DOHH2 (cell line): Measurements from ENCODE around the gene BBX.

Source experiments
- EZH2phosphoT487 ChIP-seq: fragments of 200-600 bp; sonication (generic); IDR thresholded peaks from 2 replicates; pipeline ENCODE4 v1.6.1; 2017; ENCODE audit warnings: borderline replicate concordance, mild to moderate bottlenecking, antibody characterized with exemption, low read length, moderate library complexity, mixed read lengths
- TF ChIP-seq, protein P1 (sequence below): fragments of 200-600 bp; sonication (generic); IDR thresholded peaks from one replicate; pipeline ENCODE4 v1.5.1; 2014; ENCODE audit warnings: antibody characterized with exemption, mild to moderate bottlenecking, low read depth, low read length; ENCODE audit not compliant: poor library complexity, severe bottlenecking

DNA sequence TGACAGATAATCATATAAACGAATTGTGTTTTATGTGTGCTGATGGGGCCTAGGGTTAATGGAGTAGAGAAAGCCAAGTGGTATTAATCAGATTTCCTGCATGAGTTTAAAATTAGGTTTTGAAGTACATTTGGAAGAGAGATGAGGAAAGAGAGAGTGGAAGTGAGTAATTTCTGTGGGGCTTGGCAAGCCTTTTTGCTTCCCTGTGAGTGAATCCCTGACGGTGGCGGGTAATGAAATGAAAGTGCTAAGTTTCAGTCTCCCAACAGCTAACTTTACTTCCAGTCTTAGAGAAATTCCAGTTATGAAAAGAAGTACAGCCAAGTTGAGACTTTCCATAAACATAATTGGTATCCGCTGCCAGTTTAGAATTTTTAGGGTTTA lies 139.4 kb downstream of the BBX start:
- TF ChIP-seq, protein P1, sequence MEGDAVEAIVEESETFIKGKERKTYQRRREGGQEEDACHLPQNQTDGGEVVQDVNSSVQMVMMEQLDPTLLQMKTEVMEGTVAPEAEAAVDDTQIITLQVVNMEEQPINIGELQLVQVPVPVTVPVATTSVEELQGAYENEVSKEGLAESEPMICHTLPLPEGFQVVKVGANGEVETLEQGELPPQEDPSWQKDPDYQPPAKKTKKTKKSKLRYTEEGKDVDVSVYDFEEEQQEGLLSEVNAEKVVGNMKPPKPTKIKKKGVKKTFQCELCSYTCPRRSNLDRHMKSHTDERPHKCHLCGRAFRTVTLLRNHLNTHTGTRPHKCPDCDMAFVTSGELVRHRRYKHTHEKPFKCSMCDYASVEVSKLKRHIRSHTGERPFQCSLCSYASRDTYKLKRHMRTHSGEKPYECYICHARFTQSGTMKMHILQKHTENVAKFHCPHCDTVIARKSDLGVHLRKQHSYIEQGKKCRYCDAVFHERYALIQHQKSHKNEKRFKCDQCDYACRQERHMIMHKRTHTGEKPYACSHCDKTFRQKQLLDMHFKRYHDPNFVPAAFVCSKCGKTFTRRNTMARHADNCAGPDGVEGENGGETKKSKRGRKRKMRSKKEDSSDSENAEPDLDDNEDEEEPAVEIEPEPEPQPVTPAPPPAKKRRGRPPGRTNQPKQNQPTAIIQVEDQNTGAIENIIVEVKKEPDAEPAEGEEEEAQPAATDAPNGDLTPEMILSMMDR, result no peak
- no peak for TF ChIP-seq EZH2phosphoT487
